ENCODE data around the gene PDCD6IP. TPM values are rescaled to one million over a fixed set of nuclear protein-coding genes. Genes with fewer than 3 reads are reported as not detected.

PDCD6IP gene
- polyA plus RNA-seq, 1 experiment: 164 TPM

DNA sequence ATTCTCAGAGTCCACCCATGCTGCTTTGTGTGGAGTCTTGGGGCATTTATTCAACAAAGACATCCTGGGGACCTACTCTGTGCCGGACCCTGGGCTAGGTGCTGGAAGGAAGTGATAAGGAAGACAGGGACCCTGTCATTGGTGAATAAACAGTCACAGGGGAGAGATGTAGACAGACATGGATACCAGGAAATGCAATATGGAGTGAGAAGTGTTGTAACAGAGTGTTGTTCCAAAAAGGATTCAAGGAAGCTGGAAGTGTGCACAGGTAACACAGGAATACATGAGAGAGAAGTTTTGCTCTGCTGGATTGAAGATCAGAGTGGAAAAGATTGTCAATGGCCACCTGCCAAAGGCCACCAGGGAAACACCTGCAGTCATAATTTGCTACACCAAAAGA lies 89.0 kb downstream of the PDCD6IP start:
- CTCF ChIA-PET: interaction anchor here (1.0 to 10.5 kb wide), 2 partner anchors 93 to 798 kb away, joined by 3 to 105 read pairs; no protein-coding TSS in a partner anchor
- TF ChIP-seq, protein P1, sequence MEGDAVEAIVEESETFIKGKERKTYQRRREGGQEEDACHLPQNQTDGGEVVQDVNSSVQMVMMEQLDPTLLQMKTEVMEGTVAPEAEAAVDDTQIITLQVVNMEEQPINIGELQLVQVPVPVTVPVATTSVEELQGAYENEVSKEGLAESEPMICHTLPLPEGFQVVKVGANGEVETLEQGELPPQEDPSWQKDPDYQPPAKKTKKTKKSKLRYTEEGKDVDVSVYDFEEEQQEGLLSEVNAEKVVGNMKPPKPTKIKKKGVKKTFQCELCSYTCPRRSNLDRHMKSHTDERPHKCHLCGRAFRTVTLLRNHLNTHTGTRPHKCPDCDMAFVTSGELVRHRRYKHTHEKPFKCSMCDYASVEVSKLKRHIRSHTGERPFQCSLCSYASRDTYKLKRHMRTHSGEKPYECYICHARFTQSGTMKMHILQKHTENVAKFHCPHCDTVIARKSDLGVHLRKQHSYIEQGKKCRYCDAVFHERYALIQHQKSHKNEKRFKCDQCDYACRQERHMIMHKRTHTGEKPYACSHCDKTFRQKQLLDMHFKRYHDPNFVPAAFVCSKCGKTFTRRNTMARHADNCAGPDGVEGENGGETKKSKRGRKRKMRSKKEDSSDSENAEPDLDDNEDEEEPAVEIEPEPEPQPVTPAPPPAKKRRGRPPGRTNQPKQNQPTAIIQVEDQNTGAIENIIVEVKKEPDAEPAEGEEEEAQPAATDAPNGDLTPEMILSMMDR (IDR thresholded peaks at IDR 0.05; ENCODE audit: insufficient read depth, low read depth, low read length): no peak
- H3K4me3 ChIP-seq (ENCODE audit: low read depth, low read length): no peak overlapping the region
- no peak for DNase-seq (ENCODE audit: low read depth)
- H3K36me3 ChIP-seq (ENCODE audit: control insufficient read depth, insufficient read depth, low read length): no peaks in the 10 kb centered on the region
- H3K27me3 ChIP-seq (ENCODE audit: control insufficient read depth, insufficient read depth, low read length): peaks cover 1% of the 10 kb centered on the region; the same call in 1 of the 2 replicates
- POLR2A ChIA-PET: no interaction called here

DNA sequence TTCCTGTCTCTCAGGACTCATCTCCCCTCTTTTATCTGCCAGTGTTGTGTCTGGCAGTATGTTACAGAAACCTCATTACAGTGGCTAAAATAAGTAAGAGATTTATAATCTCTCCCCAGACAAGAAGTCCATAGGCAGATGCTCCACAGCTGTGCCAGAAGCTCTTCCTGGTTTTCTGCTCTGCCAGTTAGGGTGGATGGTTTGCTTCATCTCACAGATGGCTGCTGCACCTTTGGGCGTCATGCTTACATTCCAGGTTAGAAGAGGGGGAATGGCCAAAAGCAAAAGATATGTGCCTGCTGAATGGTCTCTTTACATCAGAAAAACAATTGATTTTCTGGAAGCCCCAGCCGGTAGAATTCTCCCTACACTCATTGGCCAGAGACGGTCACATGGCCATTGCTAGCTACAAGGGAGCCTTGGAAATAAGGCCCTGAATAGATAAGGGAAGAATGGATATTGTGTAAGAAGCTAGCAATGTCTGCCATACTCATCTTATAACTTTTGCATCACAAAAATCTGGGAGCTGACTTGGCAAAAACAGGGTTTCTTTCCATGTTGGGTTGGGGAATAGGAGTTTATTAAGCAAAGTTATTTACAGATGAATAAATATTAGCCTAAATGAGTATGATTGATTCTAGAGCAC lies 91.1 kb downstream of the PDCD6IP start:
- TF ChIP-seq, protein P1 (IDR thresholded peaks at IDR 0.05; ENCODE audit: insufficient read depth, low read depth, low read length): no peak
- no peak for DNase-seq (ENCODE audit: low read depth)
- ChIA-PET CTCF (no interaction called here), POLR2A (no interaction called here)
- Histone ChIP-seq H3K4me3 (ENCODE audit: low read depth, low read length) (no peak overlapping the region), H3K36me3 (ENCODE audit: control insufficient read depth, insufficient read depth, low read length) (no peaks in the 10 kb centered on the region), H3K27me3 (ENCODE audit: control insufficient read depth, insufficient read depth, low read length) (peaks cover 1% of the 10 kb centered on the region)

DNA sequence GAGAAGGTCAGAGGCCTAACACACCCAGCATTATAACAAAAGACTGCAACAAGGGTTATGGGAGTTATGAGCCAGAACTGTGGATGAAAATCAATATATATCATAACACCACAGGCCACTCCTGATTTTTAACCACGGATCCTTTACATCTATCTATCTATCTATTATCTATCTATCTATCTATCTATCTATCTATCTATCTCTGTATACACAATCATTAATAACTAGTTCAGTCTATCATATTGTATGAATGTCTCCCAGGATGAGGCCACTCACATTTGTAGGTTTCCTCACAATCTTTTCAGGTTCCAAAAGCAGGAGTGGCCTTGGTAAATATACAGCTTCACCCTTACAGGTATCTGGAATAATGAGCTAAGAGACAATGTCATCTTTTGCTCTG lies 94.2 kb downstream of the PDCD6IP start:
- H3K4me3 ChIP-seq (ENCODE audit: low read depth, low read length): no peak overlapping the region
- ChIA-PET CTCF (no interaction called here), POLR2A (no interaction called here)

DNA sequence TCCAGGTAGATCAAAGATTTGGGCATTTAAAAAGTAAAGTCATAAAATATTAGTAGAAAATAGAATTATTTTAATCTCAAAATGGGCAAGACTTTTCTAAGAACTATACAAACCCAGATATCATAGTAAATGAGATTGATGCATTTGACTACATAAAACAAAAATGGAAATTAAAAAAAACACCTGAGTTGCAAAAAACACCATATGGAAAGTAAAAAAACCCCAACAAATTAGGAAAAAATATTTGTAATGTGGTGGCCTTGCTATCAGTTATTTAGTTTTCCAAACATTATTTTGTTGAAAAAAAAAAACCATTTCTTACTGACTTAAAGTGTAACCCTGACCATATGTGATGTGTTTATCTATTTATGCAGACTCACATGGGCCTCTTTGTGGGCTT lies 97.2 kb downstream of the PDCD6IP start:
- ChIA-PET CTCF (interaction anchor here (1.0 kb wide), 1 partner anchor 12 kb away, joined by 3 read pairs; no protein-coding TSS in a partner anchor), POLR2A (no interaction called here)
- Histone ChIP-seq H3K27me3 (ENCODE audit: control insufficient read depth, insufficient read depth, low read length) (peaks cover 2% of the 10 kb centered on the region), H3K36me3 (ENCODE audit: control insufficient read depth, insufficient read depth, low read length) (no peaks in the 10 kb centered on the region), H3K4me3 (ENCODE audit: low read depth, low read length) (no peak overlapping the region)
- TF ChIP-seq, protein P1 (IDR thresholded peaks at IDR 0.05; ENCODE audit: insufficient read depth, low read depth, low read length): no peak
- DNase-seq (ENCODE audit: low read depth): no peak

More for the DNA sequence above, 94.2 kb downstream of the PDCD6IP start:
- DNase-seq (ENCODE audit: low read depth): no peak
- H3K36me3 ChIP-seq (ENCODE audit: control insufficient read depth, insufficient read depth, low read length): no peaks in the 10 kb centered on the region
- TF ChIP-seq, protein P1 (IDR thresholded peaks at IDR 0.05; ENCODE audit: insufficient read depth, low read depth, low read length): no peak
- no peaks in the 10 kb centered on the region; the same call in none of the 2 replicates for H3K27me3 ChIP-seq (ENCODE audit: control insufficient read depth, insufficient read depth, low read length)

DNA sequence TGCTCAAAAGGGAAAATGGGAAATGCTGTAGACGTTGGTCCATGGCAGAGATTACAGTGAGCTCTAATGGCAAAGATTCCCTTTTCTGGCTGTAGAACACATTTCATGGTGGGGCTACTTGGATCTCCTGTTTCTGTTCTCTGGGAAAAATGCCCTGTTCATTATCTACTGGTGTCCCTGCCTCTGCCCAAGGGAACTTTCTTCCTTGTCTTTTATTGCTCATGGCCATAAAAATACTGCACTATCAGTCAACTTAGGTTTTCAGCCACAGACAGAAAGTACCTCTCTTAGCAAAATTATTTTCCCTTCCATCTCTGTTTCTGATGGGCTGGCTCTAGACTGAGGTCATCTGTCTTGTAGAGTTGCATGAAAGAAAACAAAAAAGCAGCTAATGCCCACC lies 98.9 kb downstream of the PDCD6IP start:
- POLR2A ChIA-PET: no interaction called here
- CTCF ChIA-PET: interaction anchor here (1.3 kb wide), 1 partner anchor 14 kb away, joined by 5 read pairs; no protein-coding TSS in a partner anchor
- DNase-seq (ENCODE audit: low read depth): no peak
- H3K4me3 ChIP-seq (ENCODE audit: low read depth, low read length): no peak overlapping the region
- TF ChIP-seq, protein P1 (IDR thresholded peaks at IDR 0.05; ENCODE audit: insufficient read depth, low read depth, low read length): no peak
- no peaks in the 10 kb centered on the region for H3K36me3 ChIP-seq (ENCODE audit: control insufficient read depth, insufficient read depth, low read length)
- H3K27me3 ChIP-seq (ENCODE audit: control insufficient read depth, insufficient read depth, low read length): peaks cover 2% of the 10 kb centered on the region
